ENCODE results near the gene KRTAP22-1.

GRCh38 chr21:30580132-30580531 is 20.8 kb upstream of the KRTAP22-1 start:
- TF ChIP-seq CTCF (IDR thresholded peaks at IDR 0.05) (no peak), POLR2A (IDR thresholded peaks at IDR 0.05) (no peak)

Measured in adrenal gland (tissue), 5 donors.